Measurements from ENCODE around the gene LYPLA2. TPM values are rescaled to one million over a fixed set of nuclear protein-coding genes. Genes with fewer than 3 reads are reported as not detected.
"Not testable (repeated sequence)": the region's sequence is repeated elsewhere in the genome, so short reads cannot be mapped to it uniquely, and the experiment has no call there.

LYPLA2 gene
- total RNA-seq, 4 donors from 2014 or later, result 31.3 to 75.4 (median 60.6) TPM

GRCh38 chr1:23779826-23780371 lies 11.0 kb upstream of the LYPLA2 start:
- H3K4me1 ChIP-seq, result peaks cover 16 to 22% of the 10 kb centered on the region in 2 donors
- WGBS, 2 donors, result 80 to 86% methylated on average over 3 of the region's 3 CpGs

GRCh38 chr1:23783141-23783540 lies 7.8 kb upstream of the LYPLA2 start:
- H3K27ac ChIP-seq; H3K9me3 ChIP-seq; H3K27me3 ChIP-seq; intact Hi-C loops (cut with DNase I); DNase-seq; H3K4me1 ChIP-seq; H3K4me3 ChIP-seq (replicated peaks in 1 of 3): not testable (repeated sequence)
- WGBS, 2 donors, result 92 to 95% methylated on average over 11 of the region's 11 CpGs
- peaks cover 14 to 23% of the 10 kb centered on the region in 2 donors for H3K36me3 ChIP-seq

More at GRCh38 chr1:23779826-23780371, 11.0 kb upstream of the LYPLA2 start:
- DNase-seq, result no peak
- no peak overlapping the region for H3K4me3 ChIP-seq (replicated peaks in 1 of 3)
- H3K9me3 ChIP-seq, result no peaks in the 10 kb centered on the region
- intact Hi-C loops (cut with DNase I), result loop anchor here (10.0 kb wide), 1 partner anchor 85 kb away; the partner anchor contains the start of gene FUCA1
- H3K27me3 ChIP-seq, result no peaks in the 10 kb centered on the region
- TF ChIP-seq POLR2A (IDR thresholded peaks at IDR 0.05) (no peak), CTCF (IDR thresholded peaks at IDR 0.05) (no peak)
- no peak overlapping the region for H3K27ac ChIP-seq
- peaks cover 2 to 3% of the 10 kb centered on the region in 2 donors for H3K36me3 ChIP-seq

- intact Hi-C loops (cut with DNase I), result no loop called here
- Histone ChIP-seq H3K27ac (no peak overlapping the region), H3K27me3 (no peaks in the 10 kb centered on the region), H3K36me3 (peaks cover 14 to 23% of the 10 kb centered on the region in 2 donors), H3K9me3 (no peaks in the 10 kb centered on the region), H3K4me3 (replicated peaks in 1 of 3) (no peak overlapping the region), H3K4me1 (no peaks in the 10 kb centered on the region)
- DNase-seq, result no peak
- 87 to 92% methylated on average over 4 of the region's 4 CpGs for WGBS, 2 donors
- TF ChIP-seq CTCF (IDR thresholded peaks at IDR 0.05) (no peak), POLR2A (IDR thresholded peaks at IDR 0.05) (no peak)
Measured at GRCh38 chr1:23784846-23785245, 6.1 kb upstream of the LYPLA2 start.

- TF ChIP-seq CTCF (IDR thresholded peaks at IDR 0.05) (no peak), POLR2A (IDR thresholded peaks at IDR 0.05) (no peak)
- H3K4me1 ChIP-seq, result peaks cover 10% of the 10 kb centered on the region in 2 donors
- WGBS, 2 donors, result 90 to 96% methylated on average over 3 of the region's 3 CpGs
- no peak overlapping the region for H3K4me3 ChIP-seq (replicated peaks in 1 of 3)
- H3K27me3 ChIP-seq, result no peaks in the 10 kb centered on the region
- H3K9me3 ChIP-seq, result no peaks in the 10 kb centered on the region
- no peak overlapping the region for H3K27ac ChIP-seq
- DNase-seq, result no peak
- peaks cover 14 to 23% of the 10 kb centered on the region in 2 donors for H3K36me3 ChIP-seq
- intact Hi-C loops (cut with DNase I), result no loop called here
Measured at GRCh38 chr1:23787701-23788100, 3.2 kb upstream of the LYPLA2 start.

- H3K27me3 ChIP-seq, result no peaks in the 10 kb centered on the region
- peaks cover 13 to 18% of the 10 kb centered on the region in 2 donors for H3K4me1 ChIP-seq
- no peak for DNase-seq
- TF ChIP-seq POLR2A (IDR thresholded peaks at IDR 0.05), result no peak
- TF ChIP-seq CTCF (IDR thresholded peaks at IDR 0.05), result no peak
- no peak overlapping the region for H3K27ac ChIP-seq
- WGBS, 2 donors, result 96 to 100% methylated on average over 3 of the region's 3 CpGs
- H3K36me3 ChIP-seq, result peaks cover 12 to 21% of the 10 kb centered on the region in 2 donors
- H3K4me3 ChIP-seq (replicated peaks in 1 of 3), result no peak overlapping the region
- no peaks in the 10 kb centered on the region for H3K9me3 ChIP-seq
- intact Hi-C loops (cut with DNase I), result no loop called here
Measured at GRCh38 chr1:23788695-23789094, 2.2 kb upstream of the LYPLA2 start.

Data from thyroid gland (tissue), 4 donors.